HL-60/S4 treated with retinoic acid at 250 ng/mL for 4 days and 3 days (cell line): ENCODE data around the gene PHKG1.
"Not testable (repeated sequence)": the region's sequence is repeated elsewhere in the genome, so short reads cannot be mapped to it uniquely, and the experiment has no call there.

Source experiments
- in situ Hi-C: fragments of 300-500 bp; cut with MboI; formaldehyde crosslinking; loops from 2 replicates; pipeline ENCODE4 v1.7.0; 2022; ENCODE audit warnings: low sequenced_read_pairs

PHKG1 gene

GRCh38 chr7:56046721-56047445 lies 45.9 kb downstream of the PHKG1 start:
- in situ Hi-C loops: no loop called here

- in situ Hi-C loops: not testable (repeated sequence)
These were observed 47.0 kb downstream of the PHKG1 start for GRCh38 chr7:56045758-56046157.

- in situ Hi-C loops: no loop called here
These were observed 52.0 kb downstream of the PHKG1 start for GRCh38 chr7:56040730-56041129.

- in situ Hi-C loops: no loop called here
These were observed 58.9 kb downstream of the PHKG1 start for GRCh38 chr7:56033671-56034432.

- in situ Hi-C loops: not testable (repeated sequence)
These were observed 60.2 kb downstream of the PHKG1 start for GRCh38 chr7:56032578-56032977.

GRCh38 chr7:56031556-56031955 lies 61.2 kb downstream of the PHKG1 start:
- in situ Hi-C loops: not testable (repeated sequence)

- in situ Hi-C loops: no loop called here
These were observed 62.4 kb downstream of the PHKG1 start for GRCh38 chr7:56030340-56030739.
